ENCODE data around the gene HMOX1.

DNA sequence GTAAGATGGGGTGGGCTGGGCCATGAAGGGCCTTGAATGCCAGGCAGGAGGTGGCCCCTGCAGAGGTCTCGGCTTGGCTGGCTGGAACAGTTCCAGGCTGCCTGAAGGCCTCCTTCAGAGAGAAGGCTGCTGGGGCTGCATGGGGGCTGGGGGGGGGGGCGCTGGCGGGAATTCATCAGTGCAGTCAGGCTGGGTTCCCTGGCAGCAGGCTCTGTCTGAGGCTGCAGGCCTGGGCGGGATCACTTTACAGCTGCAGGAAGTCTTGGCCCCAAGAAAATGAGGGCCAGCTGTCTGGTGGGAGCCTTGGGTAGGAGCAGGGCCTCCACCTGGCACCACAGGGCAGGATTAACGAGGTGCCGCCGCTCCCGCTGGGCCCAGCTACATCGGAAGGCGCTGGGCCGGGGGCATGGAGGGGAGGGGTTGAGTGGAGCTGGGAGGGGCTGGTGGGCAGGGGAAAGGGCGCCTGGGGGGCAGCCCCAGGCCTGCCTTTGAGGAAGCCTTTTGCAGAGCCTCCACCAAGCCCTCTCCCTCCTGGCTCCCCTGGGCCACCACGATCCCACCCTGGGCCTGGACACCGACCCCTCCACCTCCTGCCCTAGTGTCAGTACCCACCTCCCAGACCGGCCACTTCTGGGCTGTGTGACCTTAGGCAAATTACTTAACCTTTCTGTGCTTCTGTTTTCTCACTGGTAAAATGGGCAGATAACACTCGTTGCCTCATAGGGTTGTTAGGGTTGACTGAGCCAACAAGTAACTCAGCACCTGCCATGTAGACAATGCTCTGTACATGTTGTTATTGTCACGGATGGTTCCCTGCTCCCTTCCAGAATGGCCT is 31.0 kb upstream of the HMOX1 start:
- TF ChIP-seq, protein P1, sequence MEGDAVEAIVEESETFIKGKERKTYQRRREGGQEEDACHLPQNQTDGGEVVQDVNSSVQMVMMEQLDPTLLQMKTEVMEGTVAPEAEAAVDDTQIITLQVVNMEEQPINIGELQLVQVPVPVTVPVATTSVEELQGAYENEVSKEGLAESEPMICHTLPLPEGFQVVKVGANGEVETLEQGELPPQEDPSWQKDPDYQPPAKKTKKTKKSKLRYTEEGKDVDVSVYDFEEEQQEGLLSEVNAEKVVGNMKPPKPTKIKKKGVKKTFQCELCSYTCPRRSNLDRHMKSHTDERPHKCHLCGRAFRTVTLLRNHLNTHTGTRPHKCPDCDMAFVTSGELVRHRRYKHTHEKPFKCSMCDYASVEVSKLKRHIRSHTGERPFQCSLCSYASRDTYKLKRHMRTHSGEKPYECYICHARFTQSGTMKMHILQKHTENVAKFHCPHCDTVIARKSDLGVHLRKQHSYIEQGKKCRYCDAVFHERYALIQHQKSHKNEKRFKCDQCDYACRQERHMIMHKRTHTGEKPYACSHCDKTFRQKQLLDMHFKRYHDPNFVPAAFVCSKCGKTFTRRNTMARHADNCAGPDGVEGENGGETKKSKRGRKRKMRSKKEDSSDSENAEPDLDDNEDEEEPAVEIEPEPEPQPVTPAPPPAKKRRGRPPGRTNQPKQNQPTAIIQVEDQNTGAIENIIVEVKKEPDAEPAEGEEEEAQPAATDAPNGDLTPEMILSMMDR (IDR thresholded peaks at IDR 0.05): no peak
- no peak for TF ChIP-seq POLR2A (IDR thresholded peaks at IDR 0.05)

Measured in adrenal gland (tissue), 5 donors.